ENCODE results near the gene UNC13A. TPM values are rescaled to one million over a fixed set of nuclear protein-coding genes. Genes with fewer than 3 reads are reported as not detected.

Gene UNC13A
- total RNA-seq, 1 experiment from 2014 or later = 0.12 TPM

DNA sequence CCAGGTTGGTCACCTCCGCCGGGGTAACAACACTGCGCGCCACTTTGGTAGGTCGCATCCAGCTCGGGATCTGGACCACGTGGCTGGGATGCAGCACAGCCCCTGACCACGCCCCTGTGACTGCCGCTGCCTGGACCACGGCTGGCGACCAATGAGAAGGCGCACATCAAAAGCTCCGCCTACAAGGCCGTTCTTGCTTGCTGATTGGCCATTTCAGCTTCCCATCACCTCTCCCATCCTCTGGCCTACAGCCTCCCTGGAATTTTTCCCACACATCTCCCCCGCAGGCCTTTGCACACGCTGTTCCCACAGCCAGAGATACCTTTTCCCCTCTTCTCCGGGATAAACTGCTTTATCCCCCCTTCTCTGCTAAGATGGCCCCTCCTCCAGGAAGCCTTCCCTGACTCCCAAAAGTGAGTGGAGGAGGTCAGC is 18.6 kb upstream of the UNC13A start:
- peak; percentile 15 for DNase-seq (ENCODE audit: low read depth)

DNA sequence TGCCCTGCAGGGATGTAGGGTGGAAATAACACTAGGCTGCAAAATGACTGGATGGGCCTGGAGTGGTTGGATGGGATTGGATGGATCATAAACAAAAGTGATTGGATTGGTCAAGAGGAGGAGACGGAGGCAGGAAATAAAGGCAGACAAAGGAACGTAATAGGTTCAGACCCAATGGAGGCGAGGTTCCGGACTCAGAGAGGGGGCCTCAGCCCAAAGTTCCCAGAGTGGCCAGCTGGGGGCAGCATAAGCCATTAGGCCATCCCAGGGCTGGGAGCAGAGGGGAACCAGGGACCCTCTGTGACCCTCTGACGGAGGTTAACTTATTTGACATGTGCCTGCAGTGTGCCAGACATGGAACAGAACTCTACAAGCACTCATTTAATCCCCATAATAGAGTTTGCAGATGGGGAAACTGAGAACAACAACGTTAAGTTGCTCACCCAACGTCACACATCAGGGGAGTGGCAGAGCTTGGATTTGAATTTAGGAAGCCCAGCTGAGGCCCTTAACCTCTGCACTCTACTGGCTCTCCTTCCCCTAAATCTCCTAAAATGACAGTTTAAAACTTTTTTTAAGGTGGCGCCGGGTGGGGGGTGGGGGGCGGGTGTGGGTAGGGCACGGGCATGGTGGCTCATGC is 15.8 kb upstream of the UNC13A start:
- peak; percentile 53 for DNase-seq (ENCODE audit: low read depth)

DNA sequence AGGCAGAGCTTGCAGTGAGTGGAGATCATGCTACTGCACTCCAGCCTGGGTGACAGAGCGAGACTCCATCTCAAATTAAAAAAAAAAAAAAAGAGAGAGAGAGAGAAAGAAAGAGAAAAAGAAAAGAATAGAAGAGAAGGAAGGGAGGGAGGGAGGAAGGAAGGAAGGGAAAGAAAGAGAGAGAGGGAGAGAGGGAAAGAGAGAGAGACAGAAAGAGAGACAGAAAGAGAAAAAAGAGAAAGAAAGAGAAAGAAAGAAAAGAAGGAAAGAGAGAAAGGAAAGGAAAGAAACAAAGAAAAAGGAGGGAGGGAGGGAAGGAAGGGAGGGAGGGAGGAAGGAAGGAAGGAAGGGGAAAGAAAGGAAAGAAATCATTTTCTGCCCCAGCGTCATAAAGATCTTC is 7.0 kb upstream of the UNC13A start:
- no peak for DNase-seq (ENCODE audit: low read depth)

DNA sequence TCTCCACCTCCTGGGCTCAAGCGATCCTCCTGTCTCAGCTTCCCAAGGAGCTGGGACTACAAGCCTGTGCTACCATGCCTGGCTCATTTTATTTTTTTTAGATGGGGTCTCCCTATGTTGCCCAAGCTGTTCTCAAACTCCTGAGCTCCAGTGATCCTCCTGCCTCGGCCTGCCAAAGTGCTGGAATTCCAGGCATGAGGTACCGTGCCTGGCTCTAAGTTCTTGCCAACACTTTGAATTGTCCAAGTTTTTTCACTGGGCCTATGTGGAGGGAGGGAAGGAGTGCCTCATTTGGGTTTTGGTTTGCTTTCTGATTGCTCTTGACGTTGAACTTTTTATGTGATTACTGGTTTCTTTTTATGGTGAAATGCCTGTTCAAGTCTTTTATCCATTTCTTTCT is 4.4 kb upstream of the UNC13A start:
- no peak for DNase-seq (ENCODE audit: low read depth)

DNA sequence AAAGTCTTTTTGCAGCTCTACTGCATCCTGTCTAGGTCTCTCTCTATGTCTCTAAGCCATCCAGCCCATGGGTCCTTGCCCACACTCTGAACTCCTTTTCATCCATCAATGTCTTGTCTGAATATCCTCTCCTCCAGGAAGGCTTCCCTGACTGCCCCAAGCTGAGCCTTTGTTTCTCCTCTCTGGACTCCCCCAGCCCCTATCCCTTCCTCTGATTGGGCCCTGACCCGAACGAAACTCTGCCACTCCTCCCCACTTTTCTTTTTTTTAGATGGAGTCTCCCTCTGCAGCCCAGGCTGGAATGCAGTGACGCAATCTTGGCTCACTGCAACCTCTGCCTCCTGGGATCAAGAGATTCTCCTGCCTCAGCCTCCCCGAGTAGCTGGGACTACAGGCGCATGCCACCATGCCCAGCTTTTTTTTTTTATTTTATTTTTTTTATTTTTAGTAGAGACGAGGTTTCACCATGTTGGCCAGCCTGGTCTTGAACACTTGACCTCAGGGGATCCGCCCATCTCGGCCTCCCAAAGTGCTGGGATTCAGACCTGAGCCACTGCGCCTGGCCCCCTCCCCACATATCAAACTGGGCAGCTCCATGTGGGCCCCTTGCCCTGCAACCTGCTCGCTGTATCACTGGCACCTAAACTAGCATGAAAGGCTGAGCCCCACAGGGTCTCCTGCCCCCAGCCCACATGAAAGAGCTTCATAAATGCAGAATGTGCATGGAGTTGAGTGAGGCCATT is 870 bp upstream of the UNC13A start:
- no peak for DNase-seq (ENCODE audit: low read depth)

DNA sequence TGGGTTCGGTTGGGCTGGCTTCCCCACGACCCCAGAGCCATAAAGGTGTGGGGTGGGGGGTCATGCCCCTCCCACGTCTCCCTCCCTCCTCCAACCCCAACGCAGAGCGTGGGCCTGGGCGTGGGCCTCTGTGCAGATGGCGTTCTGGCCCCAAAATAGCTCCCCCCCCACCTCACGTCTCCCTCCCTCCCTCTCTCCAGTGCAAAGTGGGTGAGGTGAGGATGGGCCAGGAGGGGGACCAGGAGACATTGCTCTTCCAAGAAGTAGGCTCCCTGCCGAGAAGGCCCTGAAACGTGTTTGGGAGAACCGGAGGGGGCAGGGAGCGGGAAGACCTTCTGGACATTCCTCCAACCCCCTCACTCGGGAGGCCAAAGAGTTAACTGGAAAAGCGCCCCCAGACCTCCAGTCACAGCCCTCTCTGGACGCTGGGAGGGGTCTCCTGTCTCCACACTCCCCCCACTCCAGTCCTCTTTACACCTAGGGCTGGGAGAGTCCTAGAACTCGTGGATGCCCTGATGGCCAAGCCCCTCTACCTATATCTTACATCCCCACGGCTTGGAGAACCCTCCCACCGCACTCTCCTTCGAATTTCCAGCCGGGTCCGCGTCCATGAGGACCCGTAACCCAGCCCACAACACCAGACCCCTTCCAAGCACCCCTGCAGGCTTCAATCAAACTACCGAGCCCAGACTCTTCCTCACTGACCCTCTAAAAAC is 855 bp downstream of the UNC13A start:
- no peak for DNase-seq (ENCODE audit: low read depth)

DNA sequence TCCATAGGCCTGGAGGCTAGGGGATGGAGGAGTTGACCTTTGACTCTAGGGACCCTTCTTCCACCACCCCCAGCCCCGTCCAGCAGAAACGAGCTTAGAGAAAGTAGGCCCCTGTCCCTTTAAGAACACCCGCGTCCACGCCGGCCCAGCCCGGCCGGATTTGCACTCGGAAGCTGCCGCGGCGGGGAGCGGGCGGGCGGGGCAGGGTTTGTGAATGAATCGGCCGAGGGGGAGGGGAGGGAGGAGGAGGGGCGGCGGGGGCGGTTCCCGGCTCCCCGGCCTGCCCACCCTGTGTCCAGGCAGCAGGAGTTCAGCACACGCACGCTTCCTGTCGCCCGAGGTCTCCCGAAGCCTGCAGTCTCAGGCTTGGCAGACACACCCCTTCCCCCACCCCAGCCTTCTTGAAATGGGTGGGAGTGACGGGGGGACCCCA is 1.5 kb downstream of the UNC13A start:
- DNase-seq (ENCODE audit: low read depth) = peak; percentile 47

DNA sequence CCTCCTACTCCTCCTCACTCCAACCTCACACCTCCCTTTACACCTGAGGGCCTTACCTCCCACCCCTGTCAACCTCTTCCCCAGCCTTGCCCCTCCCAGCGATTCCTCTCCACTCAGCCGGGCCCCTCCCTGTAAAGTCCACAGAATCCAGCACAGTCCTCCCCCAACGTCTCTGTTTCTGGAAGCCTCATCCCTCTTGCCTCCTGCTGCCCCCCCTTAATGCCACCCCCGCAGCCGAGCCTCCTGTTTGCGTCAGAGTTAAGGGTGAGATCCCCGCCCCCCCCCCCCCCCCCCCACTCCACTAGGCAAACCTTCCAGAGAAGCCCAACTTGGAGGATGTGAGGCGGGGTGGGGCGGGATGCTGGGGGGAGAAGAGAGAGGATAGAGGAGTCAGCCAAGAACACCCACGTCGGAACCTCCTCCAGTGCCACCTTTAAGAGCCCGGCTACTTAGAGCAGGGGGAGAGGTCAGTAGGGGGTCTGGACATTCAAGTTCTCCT is 2.1 kb downstream of the UNC13A start:
- DNase-seq (ENCODE audit: low read depth) = peak; percentile 18

DNA sequence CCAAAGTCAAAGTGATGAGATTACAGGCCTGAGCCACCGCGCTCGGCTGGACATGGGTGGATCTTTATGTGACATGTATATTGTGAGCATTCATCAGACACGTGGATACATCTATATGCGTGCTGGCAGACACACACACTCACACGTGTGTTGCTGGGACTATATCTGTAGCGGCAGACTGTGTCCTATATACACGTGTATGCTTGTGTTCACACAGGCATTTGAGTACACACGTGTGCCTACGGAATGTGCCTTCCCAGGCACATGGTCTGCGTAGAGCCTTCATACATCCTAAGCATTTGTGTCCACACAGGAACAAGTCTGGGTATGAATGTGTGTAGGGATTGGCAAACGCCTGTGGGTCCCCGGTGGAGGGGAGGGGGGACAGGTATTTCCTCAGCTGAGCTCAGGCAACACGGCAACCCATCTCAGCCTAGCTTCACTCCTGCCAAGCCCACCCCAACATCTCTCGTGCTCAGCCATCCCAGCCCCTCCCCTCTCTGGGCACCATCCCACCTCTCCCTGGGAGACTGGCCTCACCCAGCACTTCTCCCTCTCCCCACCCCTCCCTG is 2.6 kb downstream of the UNC13A start:
- no peak for DNase-seq (ENCODE audit: low read depth)

DNA sequence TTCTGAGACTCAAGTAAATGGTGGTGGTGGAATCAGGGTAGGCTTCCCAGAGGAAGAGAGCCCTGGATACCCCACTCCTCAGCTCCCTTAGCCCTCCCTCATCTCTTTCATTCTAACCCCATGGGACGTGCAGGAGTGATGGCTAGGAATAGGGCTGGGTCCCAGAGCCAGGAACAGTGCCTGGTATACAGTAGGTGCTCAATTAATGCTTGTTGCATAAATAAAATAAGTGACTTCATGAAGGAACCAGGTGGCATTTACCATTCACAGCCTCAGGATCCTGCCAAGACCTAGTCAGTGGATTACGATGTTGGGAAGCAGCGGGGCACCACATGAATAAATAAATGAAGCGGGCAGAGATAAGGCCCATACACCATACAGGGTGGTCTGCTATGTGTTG is 3.9 kb downstream of the UNC13A start:
- DNase-seq (ENCODE audit: low read depth) = no peak

DNA sequence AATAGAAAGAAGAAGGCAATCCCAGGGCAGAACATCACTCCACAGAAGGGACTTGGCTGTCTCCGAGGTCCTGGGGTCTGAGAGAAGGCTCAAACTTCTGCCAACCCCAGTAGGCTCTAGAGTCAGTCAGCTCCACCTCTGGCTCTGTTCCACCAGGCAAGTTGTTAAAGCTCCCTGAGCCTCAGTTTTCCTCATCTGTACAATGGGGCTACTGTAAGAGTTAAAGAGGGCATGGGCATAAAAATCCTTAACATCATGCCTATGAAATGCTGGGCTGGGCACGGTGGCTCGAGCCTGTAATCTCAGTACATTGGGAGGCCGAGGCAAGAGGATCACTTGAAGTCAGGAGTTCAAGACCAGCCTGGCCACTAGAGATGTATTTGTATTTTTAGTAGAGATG is 5.1 kb downstream of the UNC13A start:
- DNase-seq (ENCODE audit: low read depth) = no peak

DNA sequence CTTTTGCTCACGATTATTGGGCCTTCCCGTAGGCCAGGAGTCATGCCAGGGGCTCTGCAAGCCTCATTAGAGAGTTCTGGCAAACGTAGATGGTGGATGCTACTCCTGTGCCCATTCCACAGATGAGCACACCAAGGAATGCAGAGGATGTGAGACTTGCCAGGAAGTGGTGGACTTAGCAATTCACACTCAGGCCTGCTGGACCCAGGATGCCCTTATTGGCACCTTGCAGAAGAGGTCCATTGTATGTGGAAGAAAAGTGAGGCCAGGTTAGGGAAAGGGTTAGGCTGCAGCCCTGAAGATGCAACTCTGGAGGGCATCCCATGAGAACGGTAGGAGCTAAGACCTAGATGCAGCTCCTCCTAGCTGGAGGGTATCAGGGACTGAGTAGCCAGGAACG is 5.9 kb downstream of the UNC13A start:
- DNase-seq (ENCODE audit: low read depth) = no peak

DNA sequence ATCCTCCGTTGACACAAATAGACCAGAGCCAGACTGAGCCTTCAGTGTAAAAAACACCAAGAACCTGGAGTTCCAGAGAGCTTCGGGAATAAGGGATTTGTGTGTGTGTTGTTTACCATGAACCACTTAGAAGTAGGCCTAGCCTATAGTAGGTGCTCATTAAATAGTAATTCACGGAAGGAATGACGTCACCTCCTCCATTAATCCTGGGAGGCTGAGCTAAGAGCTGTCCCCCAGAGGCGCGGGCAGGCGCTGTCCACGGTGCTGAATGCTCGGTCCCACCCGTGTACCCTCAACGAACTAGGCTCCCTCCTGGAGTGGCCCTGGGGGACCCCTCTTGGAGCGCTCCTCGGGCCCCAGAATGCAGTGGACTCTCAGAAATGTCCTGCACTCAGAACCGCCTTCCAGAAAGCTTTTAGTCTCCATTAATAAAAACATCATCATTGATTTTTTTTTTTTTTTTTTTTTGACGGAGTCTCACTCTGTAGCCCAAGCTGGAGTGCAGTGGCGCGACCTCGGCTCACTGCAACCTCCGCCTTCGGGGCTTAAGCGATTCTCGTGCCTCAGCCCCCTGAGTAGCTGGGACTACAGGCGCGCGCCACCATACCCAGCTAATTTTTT is 6.5 kb downstream of the UNC13A start:
- DNase-seq (ENCODE audit: low read depth) = peak; percentile 66

DNA sequence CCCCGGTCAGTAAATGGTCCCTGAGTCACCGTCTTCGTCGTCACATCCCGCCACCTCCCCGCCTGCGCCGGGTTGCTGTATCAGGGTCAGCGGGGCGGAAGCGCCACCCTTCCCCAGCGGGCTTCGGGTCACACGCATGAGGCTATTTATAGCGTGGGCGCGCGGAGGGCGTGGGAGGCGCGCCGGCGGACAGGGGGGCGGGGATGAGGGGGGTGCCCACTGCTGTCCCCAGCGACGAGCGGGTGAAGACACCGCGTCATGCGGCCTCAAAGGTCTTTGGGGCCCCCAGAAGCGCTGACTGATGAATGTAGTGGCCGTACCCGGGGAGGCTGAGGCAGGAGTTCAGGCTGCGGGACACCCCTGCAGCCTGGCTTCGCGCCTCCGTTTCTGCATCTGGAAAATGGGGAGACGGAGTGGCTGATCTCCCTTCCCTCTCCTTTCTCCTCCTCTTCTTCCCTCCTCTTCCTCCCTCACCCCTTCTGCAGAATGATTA is 7.9 kb downstream of the UNC13A start:
- DNase-seq (ENCODE audit: low read depth) = peak; percentile 85

DNA sequence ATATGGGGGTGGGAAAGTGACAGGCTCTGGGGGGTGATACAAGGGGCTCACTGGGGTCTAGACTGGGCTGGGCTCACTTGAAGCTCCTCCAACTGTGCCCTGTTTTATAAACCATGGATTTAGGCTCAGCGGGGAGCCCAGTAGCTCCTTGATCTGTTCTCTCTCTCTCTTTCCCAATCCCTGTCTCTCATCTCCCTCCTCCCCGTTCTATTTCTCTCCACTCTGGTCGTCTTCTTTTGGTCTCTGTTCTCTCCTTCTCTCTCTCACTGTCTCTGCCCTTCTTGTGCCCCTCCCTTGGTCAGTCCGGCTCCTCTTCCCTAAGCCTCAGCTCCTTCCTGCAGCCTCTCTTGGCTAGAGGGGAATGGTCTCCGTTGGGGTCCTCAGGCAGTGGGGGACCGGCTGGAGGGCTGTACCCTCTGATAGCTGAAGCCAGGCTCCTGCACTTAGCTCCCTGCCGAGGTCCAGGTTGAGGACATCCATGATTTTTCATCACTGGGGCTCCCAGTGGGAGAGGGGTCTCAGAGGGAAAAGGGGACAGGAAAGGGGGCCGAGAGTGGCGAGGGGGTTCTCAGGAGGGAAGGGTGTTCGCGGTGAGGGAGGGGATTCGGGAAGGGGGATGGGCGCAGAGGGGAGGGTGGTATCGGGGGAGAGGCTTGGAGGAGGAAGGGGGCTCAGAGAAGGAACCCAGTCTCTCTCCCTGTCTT is 8.5 kb downstream of the UNC13A start:
- DNase-seq (ENCODE audit: low read depth) = no peak

DNA sequence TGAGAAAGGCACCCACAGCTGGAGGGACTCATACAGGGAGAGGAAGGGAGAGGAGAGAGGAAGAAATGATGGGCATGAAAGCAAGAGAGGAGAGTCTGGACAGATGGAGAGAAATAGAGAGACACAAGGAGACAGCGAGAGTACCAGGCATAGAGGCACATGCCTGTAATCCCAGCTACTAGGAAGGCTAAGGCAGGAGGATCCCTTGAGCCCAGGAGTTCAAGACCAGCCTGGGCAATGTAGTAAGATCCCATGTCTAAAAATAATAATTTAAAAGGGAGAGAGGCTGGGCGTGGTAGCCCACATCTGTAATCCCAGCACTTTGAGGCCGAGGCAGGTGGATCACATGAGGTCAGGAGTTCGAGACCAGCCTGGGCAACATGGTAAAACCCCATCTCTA is 9.3 kb downstream of the UNC13A start:
- no peak for DNase-seq (ENCODE audit: low read depth)

DNA sequence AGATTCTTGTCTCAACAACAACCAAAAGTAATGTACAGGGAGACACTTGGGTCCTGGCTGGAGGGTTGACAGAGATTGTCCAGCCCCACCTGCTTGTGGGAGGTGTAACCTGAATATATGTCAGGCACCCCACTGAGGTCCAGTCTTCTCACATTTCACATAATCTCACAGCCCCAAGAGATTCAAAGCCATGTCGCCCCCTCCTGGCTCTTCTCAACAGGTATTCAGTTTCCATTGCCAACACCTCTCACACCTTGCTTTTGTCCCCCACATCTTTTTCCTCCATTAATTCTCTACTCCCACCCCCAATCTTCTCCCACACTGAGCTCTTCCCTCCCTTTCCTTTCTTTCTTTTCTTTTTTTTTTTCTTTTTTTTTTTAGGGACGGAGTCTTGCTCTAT is 11.2 kb downstream of the UNC13A start:
- DNase-seq (ENCODE audit: low read depth) = no peak

DNA sequence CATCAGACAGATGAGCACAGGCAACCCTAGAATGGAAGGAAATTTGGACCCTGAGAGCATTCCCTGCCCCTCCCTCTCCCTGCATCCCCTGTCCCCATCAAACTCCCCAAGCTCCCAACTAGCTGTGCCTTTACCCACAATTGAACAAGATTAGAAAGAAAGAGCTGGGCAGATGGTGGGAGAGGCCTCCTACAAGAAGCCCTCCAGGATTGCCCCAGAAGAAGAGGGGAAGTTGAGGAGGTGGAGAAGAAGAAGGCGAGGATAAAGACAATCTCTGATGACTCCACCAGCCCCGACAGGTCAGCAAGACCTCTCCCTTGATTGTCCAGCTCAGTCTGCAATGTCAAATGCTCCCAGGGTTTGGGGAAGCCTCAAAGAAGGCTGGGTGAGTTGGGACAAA is 11.9 kb downstream of the UNC13A start:
- DNase-seq (ENCODE audit: low read depth) = no peak

DNA sequence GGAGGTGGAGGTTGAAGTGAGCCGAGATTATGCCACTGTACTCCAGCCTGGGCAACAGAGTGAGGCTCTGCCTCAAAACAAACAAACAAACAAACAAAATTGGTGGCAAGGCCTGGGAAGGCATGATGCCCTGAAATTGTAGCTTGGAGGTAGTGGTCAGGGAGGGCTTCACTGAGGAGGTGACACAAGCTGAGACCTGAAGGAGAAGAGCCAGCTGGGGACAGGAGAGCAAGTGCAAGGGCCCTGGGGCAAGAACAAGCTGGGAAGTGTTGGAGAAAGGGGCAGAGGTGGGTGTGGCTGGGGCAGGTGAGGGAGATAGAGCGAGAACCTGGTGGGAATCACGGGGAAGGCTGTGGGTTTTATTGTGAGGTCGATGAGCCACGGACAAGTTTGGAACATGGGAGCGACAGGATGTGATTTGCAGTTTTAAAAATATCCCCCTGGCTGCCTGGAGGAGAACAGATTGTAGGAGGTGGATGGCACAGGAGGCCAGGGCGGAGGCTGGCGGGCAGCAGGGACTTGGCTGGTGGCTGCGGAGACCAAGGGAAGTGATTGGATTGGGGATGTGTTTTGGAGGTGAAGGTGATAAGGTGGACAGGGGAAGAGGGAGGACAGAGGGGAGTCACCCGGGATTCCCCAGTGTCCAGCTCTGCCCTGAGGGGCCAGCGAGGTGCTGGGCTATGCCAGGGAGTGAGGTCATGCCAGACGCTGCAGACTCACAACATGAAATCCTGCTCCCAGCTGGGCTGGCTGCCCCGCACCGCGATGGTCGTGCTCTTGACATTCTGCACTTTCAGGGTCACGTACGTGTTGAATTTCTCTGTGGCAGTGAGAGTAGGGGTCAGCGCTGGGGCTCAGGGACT is 14.0 kb downstream of the UNC13A start:
- peak; percentile 49 for DNase-seq (ENCODE audit: low read depth)

DNA sequence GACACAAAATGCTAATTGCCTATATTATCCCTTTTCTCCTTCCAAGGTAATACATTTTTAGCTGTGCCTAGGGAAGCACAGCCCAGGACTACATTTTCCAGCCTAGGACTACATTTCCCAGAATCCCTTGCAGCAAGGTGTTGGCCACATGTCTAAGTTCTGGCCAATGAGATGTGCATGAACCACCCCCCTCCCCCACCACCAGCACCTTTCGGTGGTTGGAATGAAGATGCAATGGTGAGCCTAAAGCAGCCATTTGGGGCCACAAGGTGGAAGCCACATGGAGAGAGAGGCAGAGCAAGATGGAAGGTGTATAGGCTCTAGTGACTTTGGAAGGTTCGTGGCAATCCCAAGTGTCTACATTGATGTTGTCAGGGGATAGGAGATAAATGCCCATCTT is 16.2 kb downstream of the UNC13A start:
- peak; percentile 55 for DNase-seq (ENCODE audit: low read depth)

Data from RPMI7951 (cell line).